ENCODE data around the gene GYG2.

DNA sequence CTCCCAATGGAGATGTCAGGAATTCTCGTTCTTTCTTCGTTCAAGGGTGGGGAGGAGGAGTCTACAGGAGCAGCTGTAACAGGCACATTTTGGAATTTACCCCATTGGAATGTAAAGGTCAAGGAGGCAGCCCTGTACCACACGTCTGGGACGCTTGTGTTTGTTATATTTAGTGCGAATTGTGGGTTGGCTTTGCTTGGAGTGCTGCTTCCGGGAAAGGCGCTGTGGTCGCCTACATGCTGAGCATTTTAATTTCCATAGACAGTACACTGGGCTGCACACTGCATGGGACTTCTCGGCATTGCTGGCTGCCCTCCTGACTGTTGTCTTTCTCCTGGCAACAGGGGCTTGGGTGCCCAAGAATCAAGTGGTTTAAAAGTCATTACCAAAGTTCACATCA, 12.8 kb downstream of the GYG2 start:
- TF ChIP-seq ZFP30 (CRISPR knock-in tag; IDR thresholded peaks at IDR 0.05) = no peak
- TF ChIP-seq, protein P1, sequence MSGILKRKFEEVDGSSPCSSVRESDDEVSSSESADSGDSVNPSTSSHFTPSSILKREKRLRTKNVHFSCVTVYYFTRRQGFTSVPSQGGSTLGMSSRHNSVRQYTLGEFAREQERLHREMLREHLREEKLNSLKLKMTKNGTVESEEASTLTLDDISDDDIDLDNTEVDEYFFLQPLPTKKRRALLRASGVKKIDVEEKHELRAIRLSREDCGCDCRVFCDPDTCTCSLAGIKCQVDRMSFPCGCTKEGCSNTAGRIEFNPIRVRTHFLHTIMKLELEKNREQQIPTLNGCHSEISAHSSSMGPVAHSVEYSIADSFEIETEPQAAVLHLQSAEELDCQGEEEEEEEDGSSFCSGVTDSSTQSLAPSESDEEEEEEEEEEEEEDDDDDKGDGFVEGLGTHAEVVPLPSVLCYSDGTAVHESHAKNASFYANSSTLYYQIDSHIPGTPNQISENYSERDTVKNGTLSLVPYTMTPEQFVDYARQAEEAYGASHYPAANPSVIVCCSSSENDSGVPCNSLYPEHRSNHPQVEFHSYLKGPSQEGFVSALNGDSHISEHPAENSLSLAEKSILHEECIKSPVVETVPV (CRISPR knock-in tag; IDR thresholded peaks at IDR 0.05) = no peak
- TF ChIP-seq RARB (CRISPR knock-in tag; IDR thresholded peaks at IDR 0.05) = no peak
- TF ChIP-seq TOX (CRISPR knock-in tag; IDR thresholded peaks at IDR 0.05; ENCODE audit: borderline replicate concordance) = no peak
- no peak for TF ChIP-seq SNAI2 (CRISPR knock-in tag; IDR thresholded peaks at IDR 0.05)
- TF ChIP-seq ZNF8 (CRISPR knock-in tag; IDR thresholded peaks at IDR 0.05) = no peak
- TF ChIP-seq, protein P2, sequence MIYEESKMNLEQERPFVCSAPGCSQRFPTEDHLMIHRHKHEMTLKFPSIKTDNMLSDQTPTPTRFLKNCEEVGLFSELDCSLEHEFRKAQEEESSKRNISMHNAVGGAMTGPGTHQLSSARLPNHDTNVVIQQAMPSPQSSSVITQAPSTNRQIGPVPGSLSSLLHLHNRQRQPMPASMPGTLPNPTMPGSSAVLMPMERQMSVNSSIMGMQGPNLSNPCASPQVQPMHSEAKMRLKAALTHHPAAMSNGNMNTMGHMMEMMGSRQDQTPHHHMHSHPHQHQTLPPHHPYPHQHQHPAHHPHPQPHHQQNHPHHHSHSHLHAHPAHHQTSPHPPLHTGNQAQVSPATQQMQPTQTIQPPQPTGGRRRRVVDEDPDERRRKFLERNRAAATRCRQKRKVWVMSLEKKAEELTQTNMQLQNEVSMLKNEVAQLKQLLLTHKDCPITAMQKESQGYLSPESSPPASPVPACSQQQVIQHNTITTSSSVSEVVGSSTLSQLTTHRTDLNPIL (CRISPR knock-in tag; IDR thresholded peaks at IDR 0.05; ENCODE audit: low read depth) = no peak
- no peak for TF ChIP-seq OSR1 (CRISPR knock-in tag; IDR thresholded peaks at IDR 0.05)
- TF ChIP-seq, protein P3, sequence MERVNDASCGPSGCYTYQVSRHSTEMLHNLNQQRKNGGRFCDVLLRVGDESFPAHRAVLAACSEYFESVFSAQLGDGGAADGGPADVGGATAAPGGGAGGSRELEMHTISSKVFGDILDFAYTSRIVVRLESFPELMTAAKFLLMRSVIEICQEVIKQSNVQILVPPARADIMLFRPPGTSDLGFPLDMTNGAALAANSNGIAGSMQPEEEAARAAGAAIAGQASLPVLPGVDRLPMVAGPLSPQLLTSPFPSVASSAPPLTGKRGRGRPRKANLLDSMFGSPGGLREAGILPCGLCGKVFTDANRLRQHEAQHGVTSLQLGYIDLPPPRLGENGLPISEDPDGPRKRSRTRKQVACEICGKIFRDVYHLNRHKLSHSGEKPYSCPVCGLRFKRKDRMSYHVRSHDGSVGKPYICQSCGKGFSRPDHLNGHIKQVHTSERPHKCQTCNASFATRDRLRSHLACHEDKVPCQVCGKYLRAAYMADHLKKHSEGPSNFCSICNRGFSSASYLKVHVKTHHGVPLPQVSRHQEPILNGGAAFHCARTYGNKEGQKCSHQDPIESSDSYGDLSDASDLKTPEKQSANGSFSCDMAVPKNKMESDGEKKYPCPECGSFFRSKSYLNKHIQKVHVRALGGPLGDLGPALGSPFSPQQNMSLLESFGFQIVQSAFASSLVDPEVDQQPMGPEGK (CRISPR knock-in tag; IDR thresholded peaks at IDR 0.05; ENCODE audit: borderline replicate concordance) = no peak
- TF ChIP-seq ZFP3 (CRISPR knock-in tag; IDR thresholded peaks at IDR 0.05) = no peak
- no peak for TF ChIP-seq ARNTL (CRISPR knock-in tag; IDR thresholded peaks at IDR 0.05; ENCODE audit: borderline replicate concordance, low read depth)
- no peak for TF ChIP-seq ISL1 (CRISPR knock-in tag; IDR thresholded peaks at IDR 0.05)
- TF ChIP-seq CSDC2 (CRISPR knock-in tag; IDR thresholded peaks at IDR 0.05) = no peak
